ENCODE data around the gene COX7B2.

COX7B2 gene

DNA sequence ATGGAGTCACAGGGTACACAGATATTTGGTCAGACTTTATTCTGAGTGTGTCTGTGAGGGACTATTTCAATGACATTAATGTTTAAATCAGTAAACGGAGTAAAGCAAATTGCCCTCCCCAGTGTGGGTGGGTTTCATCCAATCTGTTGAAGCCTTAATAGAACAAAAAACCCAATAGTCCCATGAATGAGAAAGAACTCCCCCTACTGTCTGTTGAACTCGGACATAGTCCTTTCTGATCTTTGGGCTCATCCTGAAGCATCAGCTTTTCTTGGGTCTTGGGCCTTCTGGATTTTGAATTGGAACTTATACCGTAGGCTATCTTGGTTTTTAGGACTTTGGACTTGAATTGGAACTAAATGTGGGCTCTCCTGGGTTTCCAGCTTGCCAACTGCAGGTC, 193.6 kb downstream of the COX7B2 start:
- no peak for DNase-seq (ENCODE audit: low read depth)

GRCh38 chr4:46698891-46699290, 210.2 kb downstream of the COX7B2 start:
- no peak for DNase-seq (ENCODE audit: low read depth)

Measured in non-pigmented ciliary epithelial cell (primary cell).